Skin epidermis (tissue), 12 donors: ENCODE measurements around the gene SAA2.
"Not testable (repeated sequence)": the region's sequence is repeated elsewhere in the genome, so short reads cannot be mapped to it uniquely, and the experiment has no call there.

Experiments
- H3K27ac ChIP-seq, 21 experiments: fragments of 200-600 bp; sonication (generic) in 11 of 21; one replicate each; pipeline ENCODE4 v1.5.0; 2020; ENCODE audit warnings: mild to moderate bottlenecking in 3 of 21, inconsistent platforms in 2 of 21, moderate library complexity in 2 of 21
- H3K4me3 ChIP-seq, 7 experiments: fragments of 200-600 bp; sonication (generic) in 2 of 7; one replicate each; pipeline ENCODE4 v1.5.0; 2020; ENCODE audit warnings: inconsistent platforms in 2 of 7, mild to moderate bottlenecking in 2 of 7, moderate library complexity in 1 of 7

Gene SAA2

GRCh38 chr11:18248561-18248960 is at the start of gene SAA2:
SAA2 (minus strand) TSS chr11:18248668; CDS start chr11:18248011, 657 bp downstream.
- H3K27ac ChIP-seq = no peak within 1 kb of the TSS
- no peak within 1 kb of the TSS for H3K4me3 ChIP-seq

DNA sequence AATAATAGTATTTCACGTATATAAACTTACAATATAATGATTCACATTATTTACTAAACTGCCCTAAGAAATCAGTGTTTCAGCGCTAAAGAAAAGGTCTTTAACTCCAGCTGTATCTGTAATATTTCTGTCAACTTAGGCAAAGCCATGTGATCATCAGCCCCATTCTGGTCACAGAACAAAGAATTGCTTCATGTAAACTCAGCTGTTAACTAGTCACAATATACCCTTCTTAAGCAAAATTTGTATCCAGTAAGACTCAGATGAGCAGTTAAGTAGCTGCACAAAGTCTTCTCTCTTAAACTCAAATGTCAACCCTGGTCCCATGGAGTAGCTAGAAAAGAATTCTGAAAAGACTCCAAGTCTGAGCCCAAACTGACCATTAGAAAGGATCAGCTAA is 46.8 kb upstream of the SAA2 start:
- H3K27ac ChIP-seq = peak overlapping the region in 1 of 21 experiments; percentile 61

GRCh38 chr11:18294862-18295261 is 46.4 kb upstream of the SAA2 start:
- Histone ChIP-seq H3K27ac (peak overlapping the region in 1 of 21 experiments; percentile 66), H3K4me3 (no peak overlapping the region)

More for the DNA sequence above, 46.8 kb upstream of the SAA2 start:
- no peak overlapping the region for H3K4me3 ChIP-seq

- Histone ChIP-seq H3K4me3 (no peak overlapping the region), H3K27ac (no peak overlapping the region)
Observed at GRCh38 chr11:18288911-18289310, 40.4 kb upstream of the SAA2 start.

DNA sequence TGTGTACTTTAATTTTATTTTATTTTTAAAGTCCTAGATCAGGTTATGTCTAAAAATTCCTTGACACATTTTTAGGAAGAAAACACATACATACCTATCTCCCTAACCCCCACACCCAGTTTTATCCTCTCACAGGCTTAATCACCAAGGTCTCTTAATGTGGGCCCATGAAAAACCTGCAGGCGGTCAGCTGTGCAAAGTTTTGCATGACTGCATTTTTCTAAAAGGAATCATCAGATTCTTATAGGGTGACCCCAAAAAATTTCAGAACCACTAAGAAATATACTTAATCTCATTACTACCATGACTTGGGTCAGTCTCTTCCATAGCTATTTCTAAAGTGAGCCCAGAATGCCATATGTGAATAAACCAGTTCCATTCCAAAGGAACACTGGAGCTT is 37.4 kb upstream of the SAA2 start:
- no peak overlapping the region for H3K27ac ChIP-seq
- H3K4me3 ChIP-seq = no peak overlapping the region

- Histone ChIP-seq H3K4me3 (no peak overlapping the region), H3K27ac (no peak overlapping the region)
Observed at GRCh38 chr11:18282626-18283025, 34.2 kb upstream of the SAA2 start.

- peak overlapping the region in 2 of 21 experiments; percentile 34 to 65 for H3K27ac ChIP-seq
- no peak overlapping the region for H3K4me3 ChIP-seq
Observed at GRCh38 chr11:18280438-18281045, 32.1 kb upstream of the SAA2 start.

DNA sequence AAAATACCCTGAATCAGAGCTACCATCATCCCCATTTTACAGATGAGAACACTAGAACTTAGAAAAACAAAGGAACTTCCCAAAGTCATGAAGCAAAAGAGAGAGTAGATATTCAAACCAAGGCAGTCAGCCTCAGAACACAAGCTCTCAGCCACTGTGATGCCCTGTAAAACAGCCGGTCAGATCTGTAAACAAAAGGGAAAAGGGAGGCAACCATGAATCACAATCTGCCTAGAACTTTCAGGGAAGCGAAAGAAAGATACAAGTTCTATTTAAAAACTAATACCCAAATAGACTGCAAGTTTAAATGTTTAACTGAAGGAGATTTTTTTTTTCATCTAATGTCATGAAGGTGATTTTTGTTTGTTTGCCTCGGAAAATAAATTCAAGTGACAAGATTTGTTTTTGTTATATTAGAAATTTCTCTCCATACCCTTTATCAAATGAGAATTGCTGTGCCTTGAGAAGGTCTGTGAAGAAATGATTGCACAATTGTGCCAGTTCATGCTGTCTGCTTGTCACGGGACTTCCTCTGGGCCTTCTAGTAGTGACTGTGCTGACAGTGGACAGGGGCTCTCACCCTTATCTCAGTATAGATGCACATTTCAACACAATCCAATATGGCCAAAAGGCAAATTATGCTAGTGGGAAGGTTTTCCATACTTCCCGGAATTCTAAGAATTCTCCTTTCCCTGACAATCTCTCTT is 29.2 kb upstream of the SAA2 start:
- no peak overlapping the region for H3K4me3 ChIP-seq
- no peak overlapping the region for H3K27ac ChIP-seq

DNA sequence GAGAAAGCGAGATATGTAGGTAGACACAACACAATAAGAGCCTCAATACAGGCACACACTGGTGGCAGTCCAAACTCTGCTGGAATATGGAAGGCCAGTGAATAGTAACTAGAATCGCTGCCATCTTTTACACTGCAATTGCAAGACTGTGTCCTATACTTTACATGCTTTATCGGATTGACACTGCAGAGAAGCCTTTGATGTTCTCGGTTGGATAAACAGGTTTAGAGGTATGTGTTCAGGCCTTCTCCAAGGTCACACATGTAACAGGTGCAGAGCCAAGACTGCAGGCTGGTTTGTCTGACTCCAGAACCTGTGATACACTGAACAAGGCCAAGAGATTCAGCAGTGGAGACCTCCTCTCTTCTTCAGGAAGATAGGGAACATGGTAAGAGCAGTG is 22.7 kb upstream of the SAA2 start:
- H3K27ac ChIP-seq = no peak overlapping the region
- no peak overlapping the region for H3K4me3 ChIP-seq

GRCh38 chr11:18270102-18270501 is 21.6 kb upstream of the SAA2 start:
- H3K27ac ChIP-seq = no peak overlapping the region
- H3K4me3 ChIP-seq = no peak overlapping the region

DNA sequence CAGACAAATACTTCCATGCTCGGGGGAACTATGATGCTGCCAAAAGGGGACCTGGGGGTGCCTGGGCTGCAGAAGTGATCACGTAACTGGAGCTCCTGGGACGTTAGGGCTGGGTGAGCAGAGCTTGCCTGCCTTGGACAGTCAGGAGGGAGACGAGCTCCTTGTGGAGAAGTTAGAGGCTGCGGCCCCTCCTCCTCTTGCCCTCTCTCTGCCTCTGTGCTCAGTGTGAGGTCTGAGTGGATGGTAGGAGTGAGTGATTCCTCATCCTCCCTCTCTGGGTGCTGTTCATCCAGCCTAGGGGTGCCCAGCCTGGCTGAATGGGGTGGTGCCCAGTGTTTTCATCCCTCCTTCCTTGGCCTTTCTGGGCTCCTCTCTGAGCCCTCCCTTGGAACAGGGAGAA is 20.8 kb upstream of the SAA2 start:
- not testable (repeated sequence) for H3K27ac ChIP-seq, H3K4me3 ChIP-seq

DNA sequence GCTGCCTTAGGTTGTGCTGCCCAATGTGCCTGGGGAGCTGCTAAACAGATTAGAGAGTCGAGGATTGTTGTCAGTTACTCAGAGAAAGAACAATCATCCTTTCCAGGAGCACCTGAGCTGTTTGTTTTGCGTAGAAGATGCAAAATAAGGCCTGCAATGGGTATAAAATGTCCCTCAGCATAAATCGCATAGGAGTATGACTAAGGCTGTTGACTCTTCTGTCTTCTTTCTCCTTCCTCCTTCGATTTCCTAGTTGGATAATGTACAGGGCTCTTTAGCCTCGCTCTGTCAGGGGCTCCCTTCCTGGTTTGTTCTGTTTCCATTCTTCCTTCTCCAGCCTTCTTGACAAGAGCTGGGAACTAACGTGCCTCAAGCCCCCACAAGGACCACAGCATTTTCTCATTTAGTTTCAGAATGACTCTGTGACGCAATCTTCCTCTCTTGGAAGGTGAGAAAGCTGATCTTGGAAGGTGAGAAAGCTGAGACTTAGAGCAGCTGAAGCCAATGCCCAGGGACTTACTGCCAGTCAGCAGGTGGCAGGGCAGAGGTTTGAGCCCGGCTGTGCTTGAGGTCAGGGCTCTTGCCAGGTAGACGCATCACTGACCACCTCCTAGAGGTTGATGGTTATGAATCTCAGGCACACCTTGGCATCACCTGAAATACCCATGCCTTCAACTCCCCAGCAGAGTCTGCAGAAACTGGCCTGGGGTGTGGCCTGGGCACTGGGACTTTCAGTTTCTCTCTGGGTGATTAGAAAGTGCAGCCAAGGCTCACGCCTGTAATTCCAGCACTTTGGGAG is 19.1 kb upstream of the SAA2 start:
- H3K4me3 ChIP-seq, H3K27ac ChIP-seq: not testable (repeated sequence)

GRCh38 chr11:18265949-18266348 is 17.5 kb upstream of the SAA2 start, which contains the start of gene SAA1:
SAA1 (plus strand) TSS chr11:18266264; CDS start chr11:18266888, 624 bp downstream.
- Histone ChIP-seq H3K4me3 (no peak within 1 kb of the TSS), H3K27ac (no peak within 1 kb of the TSS)

GRCh38 chr11:18264677-18265555 is 16.4 kb upstream of the SAA2 start:
- Histone ChIP-seq H3K4me3 (no peak overlapping the region), H3K27ac (no peak overlapping the region)

- Histone ChIP-seq H3K27ac (no peak overlapping the region), H3K4me3 (no peak overlapping the region)
Observed at GRCh38 chr11:18264035-18264434, 15.6 kb upstream of the SAA2 start.

- H3K27ac ChIP-seq, H3K4me3 ChIP-seq: not testable (repeated sequence)
Observed at GRCh38 chr11:18262681-18263350, 14.3 kb upstream of the SAA2 start.

DNA sequence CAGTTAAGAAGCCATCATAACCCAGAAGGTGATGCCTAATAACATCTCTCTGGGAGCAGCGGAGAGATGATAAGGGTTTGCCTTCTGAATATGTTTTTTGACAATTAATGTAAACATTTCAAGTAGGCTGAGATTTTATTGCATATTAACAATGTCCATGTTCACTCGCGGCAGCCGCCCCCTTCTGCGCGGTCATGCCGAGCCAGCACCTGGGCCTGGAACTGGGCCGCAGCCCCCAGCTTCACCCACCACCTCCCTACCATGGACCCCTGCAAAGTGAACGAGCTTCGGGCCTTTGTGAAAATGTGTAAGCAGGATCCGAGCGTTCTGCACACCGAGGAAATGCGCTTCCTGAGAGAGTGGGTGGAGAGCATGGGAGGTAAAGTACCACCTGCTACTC is 13.3 kb upstream of the SAA2 start:
- no peak overlapping the region for H3K4me3 ChIP-seq
- no peak overlapping the region for H3K27ac ChIP-seq

GRCh38 chr11:18259259-18259658 is 10.8 kb upstream of the SAA2 start:
- Histone ChIP-seq H3K4me3 (no peak overlapping the region), H3K27ac (no peak overlapping the region)

DNA sequence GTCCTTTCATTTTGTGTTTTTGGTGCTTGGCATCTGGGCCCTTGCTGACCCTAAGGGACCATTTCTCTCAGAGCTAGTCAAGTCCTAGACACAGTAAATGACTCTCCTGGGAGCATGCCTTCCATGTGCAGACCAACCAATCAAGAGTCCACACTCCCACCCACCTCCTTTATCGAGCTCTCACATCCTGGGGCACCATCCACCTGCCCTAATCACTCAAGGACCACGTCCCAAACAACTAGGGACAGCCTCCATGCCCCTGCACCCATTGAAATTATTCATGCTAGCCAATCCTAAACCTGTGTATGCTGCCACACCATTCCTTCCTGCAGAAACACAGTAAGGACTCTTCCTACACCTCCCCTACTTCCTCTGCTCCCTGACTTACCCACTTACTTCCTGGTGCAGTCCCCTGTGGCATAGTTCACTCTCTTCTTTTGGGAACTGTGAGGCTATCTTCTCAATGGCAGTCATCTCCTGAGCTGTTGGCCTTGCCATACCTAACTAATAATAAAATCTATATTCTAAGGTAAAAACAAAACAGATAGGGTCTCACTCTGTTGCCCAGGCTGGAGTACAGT is 6.4 kb upstream of the SAA2 start:
- Histone ChIP-seq H3K4me3 (no peak overlapping the region), H3K27ac (no peak overlapping the region)
